ENCODE results near the gene CHRNA4.

GRCh38 chr20:63349516-63349895, 11.6 kb downstream of the CHRNA4 start:
- TF ChIP-seq POLR2A (IDR thresholded peaks at IDR 0.05) (no peak), CTCF (IDR thresholded peaks at IDR 0.05) (no peak), EP300 (IDR thresholded peaks at IDR 0.05) (no peak)
